ENCODE results near the gene RAMP1.

DNA sequence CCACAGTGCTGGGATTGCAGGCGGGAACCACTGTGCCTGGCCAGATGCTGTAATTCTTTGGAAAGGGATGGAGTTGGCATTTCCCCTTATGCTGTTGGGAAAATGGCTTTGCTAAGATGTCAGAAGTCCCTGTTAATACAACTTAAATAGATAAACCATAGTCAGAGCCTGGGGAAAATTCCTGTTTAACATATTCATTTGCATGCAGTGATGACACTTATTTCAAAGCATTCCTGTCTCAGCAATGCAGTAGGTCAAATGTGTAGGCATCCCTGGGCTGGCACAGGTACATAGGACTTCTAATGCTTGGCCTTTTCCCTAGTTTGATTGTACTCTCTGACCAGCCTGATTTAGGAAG is 38.6 kb downstream of the RAMP1 start:
- TF ChIP-seq SIN3A (IDR thresholded peaks at IDR 0.05; ENCODE audit: borderline replicate concordance, insufficient read depth, low read length) (no peak), POLR2AphosphoS5 (IDR thresholded peaks at IDR 0.05; ENCODE audit: low read depth, low read length) (no peak), TAF1 (IDR thresholded peaks at IDR 0.05; ENCODE audit: borderline replicate concordance, insufficient read depth, low read length) (no peak), FOXP2 (optimal IDR thresholded peaks at IDR 0.05; ENCODE audit: borderline replicate concordance, extremely low read depth, extremely low read length, insufficient read depth) (no peak)

Data from PFSK-1 (cell line).